GM18502 (cell line): ENCODE measurements around the gene ZCCHC7.
"Not testable (repeated sequence)": the region's sequence is repeated elsewhere in the genome, so short reads cannot be mapped to it uniquely, and the experiment has no call there.

Source experiments
- ATAC-seq: cut with Tn5 transposase; IDR thresholded peaks from one replicate; pipeline ENCODE4 v1.9.1; 2021; ENCODE audit warnings: mild to moderate bottlenecking; ENCODE audit not compliant: unreplicated experiment, poor library complexity

ZCCHC7 gene

DNA sequence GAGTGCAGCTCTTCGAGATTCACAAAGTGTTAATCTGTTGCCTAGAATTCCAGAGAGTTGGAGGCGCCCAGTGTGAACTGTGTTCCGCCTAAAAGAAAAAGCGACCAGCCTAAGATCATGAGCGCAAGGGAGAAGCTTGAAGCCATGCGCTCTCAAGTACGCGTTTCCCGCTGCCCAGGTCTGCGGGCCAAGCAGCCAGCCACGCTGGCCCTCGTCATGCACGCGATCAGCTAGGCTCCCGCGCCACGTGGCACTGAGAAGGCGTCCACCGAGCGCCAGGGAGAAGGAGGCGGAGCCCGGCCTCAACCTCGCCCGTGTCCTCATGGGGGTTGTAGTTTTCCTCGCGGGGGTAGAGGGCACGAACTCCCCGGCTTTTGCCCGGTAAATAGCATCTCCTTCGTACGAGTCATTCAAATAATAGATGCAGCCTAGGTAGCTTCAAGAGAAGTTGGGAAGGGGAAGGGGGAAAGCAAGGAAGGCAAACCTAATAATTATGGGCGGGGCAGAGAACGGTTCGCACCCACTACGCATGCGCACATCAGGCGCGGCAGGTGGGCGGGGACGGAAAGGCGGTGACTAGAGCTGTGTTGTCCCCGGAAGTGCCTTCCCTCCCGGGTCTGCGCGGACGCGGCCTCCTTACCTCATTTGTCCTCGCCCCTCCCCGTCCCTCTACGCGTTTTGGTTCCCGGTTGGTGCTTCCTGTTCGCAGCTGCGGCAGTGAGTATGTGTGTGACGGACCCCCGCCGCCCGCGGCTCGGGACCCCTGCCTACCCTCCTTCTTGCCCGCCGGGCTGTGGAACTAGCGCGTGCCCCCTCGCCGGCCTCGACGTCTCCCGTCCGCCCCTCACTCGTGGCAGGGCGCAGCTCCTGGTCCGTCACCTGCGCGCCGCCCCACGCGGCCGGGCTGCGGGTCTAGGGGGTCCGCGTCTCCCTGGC lies at the start of gene ZCCHC7:
Gene ZCCHC7, plus strand, starts transcription at position 668 of the 936 bp plus-strand sequence.
- ATAC-seq = peak; percentile 93

DNA sequence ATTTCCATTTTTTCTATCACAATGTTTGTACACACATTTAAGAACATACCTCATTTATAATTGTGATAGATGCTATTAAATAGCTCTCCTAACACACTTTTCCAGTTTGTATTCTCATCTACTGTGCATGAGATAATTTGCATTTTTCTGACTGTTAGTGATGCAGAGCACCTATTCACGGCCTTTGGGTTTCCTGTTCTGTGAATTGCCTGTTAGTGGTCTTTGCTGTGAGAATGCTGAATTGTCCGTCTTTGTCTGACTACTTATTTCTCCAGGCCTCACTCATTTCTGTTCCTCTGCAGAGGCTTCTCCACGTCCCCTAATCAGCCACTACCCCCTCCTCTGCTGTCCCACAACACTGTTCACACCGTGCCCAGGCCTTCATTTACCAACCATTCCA lies 45.6 kb upstream of the ZCCHC7 start:
- not testable (repeated sequence) for ATAC-seq

DNA sequence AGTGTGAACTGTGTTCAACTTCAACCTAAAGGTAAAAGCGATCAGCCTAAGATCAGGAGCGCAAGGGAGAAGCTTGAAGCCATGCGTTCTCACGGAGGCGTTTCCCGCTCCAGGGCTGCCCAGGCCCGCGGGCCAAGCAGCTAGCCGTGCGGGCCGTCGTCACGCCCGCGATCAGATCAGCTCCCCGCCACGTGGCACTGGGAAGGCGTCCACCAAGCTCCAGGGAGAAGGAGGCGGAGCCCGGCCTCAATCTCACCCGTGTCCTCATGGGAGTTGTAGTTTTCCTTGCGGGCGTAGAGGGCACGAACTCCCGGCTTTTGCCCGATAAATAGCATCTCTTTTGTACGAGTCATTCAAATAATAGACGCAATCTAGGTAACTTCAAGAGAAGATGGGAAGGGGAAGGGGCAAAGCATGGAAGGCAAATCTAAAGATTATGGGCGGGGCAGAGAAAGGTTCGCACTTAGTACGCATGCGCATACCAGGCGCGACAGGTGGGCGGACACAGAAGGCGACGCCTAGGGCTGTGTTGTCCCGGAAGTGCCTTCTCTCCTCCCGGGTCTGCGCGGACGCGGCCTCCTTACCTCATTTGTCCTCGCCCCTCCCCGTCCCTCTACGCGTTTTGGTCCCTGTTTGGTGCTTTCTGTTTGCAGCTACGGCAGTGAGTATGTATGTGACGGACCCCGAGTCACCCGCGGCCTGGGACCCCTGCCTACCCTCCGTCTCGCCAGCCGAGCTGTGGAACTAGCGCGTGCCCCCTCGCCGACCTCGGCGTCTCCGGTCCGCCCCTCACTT lies 40.8 kb upstream of the ZCCHC7 start:
- peak; percentile 90 for ATAC-seq

DNA sequence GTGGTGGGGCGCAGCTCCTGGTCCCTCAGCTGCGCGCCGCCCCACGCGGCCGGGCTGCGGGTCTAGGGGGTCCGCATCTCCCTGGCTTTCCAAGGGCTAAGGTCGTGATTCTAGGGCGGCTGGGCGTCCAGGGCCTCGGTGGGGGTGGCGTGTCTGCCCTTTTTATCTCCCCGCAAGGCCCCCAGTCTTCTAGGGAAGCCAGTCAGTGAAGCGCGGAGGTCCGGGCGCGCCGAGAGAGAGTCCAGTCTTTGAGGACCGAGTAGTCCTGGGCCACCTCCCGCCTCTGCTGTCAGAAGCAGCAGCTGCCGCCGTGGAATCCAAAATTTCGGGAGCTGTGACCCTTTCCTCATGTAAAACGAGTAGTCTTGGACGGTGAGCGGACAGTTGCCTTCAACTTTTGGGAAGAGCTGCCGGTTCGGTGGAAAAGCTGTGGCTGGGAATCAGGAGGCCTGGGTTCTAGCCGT lies 40.2 kb upstream of the ZCCHC7 start:
- peak; percentile 16 for ATAC-seq

DNA sequence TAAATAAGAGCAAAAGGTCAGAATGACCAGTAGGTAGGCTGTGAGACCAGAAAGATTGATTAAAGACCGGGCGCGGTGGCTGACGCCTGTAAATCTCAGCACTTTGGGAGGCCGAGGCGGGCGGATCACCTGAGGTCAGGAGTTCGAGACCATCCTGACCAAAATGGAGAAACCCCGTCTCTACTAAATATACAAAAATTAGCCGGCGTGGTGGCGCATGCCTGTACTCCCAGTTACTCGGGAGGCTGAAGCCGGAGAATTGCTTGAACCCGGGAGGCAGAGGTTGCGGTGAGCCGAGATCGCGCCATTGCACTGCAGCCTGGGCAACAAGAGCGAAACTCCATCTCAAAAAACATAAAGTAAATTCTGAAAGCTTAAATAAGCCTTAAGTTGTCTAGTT lies 38.9 kb upstream of the ZCCHC7 start:
- not testable (repeated sequence) for ATAC-seq

DNA sequence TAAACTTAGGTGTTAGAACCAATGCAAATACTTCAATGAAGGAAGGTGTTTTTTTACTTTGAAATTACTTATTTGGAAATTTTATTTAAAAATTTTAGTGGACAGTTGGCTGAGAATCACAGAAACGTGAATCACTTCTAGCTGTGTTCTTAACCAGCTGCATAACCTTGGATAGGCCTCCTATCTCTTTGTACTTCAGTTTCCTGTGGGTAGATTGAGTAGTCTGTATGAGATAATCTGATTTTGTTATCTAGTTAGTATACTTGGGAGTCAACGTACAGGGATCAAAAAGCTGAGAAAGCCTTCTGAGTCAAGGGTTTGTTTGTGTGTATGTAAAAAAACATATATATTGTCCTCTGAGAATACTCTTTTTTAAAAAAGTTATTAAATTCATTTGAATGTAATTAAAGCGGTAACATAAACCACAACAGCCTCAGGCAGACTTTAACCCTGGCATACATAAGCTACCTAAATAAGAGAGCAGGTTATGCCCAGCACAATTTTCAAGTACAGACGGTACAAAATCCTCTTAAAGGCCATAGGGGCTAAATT lies 38.1 kb upstream of the ZCCHC7 start:
- no peak for ATAC-seq

DNA sequence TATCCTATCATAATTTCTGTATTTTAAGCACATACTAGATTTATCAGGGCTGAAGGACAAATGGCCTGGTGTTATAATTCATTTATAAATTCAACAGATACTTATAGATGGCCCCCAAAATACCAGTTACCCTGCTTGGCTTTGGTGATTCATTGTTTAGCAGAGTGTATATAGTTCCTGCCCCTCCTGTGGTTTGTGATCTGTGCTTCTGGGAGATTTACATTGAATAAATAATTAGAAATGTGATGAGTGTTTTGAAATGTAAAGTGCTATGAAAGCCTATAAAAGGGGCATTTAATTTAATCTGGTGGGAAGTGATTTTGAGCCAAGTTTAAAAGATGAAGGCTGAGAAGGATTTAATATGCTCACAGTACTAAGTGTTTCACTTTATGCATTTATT lies 36.7 kb upstream of the ZCCHC7 start:
- ATAC-seq = no peak

DNA sequence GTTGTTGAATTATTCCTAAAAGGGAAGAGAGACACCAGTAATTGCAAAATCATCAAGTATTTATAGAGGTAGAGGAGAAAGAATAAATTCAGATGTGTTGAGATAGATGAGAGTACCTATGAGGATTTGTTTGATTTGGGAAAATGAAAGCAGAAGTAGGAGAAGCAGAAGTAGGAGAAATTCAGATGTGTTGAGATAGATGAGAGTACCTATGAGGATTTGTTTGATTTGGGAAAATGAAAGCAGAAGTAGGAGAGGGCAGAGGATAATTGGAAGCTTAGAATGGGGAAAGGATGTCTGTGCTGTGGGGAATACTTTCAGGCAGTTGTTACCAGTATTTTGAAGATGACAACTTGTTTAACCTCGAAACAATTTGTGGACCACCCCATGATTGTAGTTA lies 35.1 kb upstream of the ZCCHC7 start:
- no peak for ATAC-seq

DNA sequence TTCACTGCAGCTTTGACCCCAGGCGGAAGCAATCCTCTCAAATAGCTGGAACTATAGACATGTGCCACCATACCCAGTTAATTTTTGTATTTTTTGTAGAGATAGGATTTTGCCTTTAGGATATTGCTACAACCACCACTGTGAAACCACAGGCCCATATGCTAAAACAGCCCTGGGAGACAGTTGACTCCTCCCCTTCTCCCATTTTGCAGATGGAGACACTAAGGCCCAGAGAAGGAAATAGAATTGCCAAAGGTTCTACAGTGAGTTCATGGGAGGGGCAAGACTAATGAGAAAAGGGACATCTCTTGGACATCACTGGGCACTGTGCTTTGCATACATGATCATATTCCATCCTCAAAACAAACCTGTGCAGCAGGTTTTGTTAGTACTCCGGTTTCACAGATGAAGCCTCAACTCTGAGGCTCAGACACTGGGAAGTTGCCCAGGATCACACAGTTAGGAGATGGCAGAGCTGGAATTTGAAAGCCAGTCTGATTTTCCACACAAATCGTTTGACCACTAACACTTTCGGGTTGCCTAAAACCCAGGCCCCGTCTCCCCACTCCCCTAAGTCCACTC lies 27.6 kb upstream of the ZCCHC7 start:
- ATAC-seq = not testable (repeated sequence)

DNA sequence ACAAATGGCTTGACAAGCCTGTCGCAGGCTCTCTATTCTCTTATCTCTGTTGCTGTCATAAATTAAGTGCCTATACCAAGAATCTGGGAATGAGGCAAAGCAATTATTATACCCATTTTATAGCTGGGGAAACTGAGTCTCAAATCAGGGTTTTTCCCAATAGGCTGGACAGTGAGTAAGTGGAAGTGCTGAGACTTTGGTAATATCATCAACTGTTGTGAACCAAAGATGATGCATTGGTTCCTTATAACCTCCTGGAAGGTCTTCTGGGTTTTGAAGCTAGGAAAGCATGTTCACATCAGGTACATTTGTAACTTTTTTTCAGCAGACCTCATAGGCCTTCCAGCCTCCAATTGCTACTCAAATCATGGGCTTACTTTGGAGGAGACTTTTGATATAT lies 25.6 kb upstream of the ZCCHC7 start:
- no peak for ATAC-seq

DNA sequence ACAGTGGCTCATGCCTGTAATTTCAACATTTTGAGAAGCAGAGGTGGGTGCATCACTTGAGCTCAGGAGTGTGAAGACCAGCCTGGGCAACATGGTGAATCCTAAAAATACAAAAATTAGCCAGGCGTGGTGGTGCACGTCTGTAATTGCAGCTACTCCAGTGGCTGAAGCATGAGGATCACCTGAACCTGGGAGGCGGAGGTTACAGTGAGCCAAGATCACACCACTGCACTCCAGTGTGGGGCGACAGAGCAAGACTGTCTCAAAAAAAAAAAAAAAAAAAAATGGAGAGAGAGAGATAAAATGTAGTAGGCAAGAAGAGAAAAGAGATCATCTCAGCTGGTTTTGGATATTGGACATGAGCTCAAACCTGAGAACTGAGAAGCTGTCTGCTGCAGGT lies 23.7 kb upstream of the ZCCHC7 start:
- no peak for ATAC-seq

DNA sequence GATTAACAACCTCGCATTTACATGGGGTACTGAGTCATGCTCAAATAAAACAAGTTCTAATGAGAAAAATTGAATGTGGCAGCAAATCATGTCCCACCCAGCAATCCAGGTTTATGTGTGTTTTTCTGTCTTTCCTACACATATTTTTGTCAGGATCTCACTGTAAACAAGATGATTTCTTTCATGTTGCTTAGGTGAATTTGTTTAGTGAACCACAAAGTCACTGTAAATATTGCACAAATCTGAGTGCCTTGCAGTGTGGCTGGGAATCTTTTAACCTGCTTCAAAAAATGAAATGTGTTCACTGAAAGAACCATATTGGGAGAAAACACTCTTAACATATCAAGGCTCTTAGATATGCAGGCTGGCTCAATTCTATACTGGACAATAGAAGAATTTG lies 23.1 kb upstream of the ZCCHC7 start:
- ATAC-seq = no peak

DNA sequence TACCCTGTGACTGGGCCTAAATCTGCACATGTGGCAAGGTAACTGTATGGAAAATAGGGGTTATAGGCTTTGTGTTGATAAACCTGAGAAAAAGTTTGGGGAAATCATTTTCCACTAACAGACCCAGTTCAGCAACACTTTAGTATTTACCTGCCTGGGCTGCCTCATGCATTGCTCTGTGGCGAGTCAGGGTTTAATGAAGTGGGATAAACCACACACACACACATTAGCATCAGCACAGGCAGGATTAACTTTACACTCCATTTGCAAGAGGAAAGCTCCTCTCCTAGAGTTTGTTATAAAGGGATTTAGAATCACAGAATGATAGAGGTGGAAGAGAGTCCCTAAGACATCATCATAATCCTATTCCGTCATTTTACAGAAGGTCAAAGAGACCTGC lies 20.0 kb upstream of the ZCCHC7 start:
- no peak for ATAC-seq

DNA sequence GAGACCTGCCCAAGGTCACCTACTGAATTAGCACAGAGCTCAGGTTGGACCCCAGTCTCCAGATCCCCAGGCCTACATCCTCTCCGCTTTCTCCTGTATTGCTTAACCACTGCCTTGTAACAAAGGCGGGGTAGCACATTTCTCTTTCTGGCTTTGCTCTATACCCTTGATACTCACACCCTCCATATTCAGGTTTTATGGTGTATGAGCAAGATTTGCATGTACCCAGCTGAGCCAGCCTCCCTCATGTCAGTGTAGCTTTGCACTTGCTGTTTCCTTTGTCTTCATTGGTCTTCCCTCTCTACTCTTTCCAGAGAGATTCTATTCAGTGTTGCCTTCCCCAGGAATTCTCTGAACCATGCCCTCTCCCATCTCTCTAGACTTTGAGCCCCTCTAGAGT lies 19.6 kb upstream of the ZCCHC7 start:
- no peak for ATAC-seq

DNA sequence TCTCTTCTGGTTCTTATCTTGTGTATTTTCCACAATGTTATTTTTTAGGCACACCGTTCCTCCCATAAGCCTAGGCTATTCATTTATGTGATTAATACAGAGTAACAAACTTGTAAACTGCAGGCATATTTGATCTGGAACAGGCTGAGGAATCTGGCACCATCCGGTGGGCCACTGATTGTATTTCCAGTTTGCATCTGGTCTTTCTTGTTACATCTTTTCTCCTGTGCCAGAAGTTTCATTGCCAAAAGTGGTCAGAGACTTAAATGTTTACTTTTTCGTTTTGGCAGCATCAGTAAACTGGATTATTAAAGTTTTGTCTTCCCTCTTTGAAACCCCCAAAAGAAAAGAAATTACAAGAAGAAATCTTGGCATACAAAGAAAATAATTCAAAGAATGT lies 17.9 kb upstream of the ZCCHC7 start:
- no peak for ATAC-seq

DNA sequence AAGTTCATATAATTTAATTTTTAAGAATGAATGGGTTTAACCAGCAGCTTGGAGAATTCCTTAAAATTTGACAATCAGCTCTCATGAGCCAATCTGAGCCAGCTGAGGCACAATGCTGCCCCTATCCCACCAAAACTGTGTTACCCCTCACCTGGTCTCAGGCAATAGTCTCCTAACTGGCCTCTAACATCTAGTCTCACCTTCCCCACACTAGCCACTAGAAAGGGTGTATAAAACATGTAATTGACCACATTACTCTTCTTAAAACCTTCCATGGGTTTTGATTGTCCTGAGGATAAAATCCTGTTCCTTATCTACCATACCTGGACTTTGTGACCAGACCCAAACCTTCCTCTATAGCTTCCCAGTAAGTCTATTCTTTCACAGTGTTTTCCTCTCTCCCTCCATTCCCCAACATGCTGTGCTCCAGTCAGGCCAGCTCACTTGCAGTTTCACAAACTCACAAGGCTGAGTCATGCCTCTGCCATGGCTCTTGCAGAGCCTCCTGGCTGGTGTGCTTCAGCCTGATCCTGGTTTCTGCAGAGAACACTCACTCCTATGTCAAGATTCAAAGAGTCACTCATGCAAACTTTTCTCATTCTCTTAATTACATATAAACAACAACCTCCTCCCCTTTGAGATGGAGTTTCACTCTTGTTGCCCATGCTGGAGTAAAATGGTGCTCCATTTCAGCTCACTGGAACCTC lies 16.0 kb upstream of the ZCCHC7 start:
- ATAC-seq = no peak

DNA sequence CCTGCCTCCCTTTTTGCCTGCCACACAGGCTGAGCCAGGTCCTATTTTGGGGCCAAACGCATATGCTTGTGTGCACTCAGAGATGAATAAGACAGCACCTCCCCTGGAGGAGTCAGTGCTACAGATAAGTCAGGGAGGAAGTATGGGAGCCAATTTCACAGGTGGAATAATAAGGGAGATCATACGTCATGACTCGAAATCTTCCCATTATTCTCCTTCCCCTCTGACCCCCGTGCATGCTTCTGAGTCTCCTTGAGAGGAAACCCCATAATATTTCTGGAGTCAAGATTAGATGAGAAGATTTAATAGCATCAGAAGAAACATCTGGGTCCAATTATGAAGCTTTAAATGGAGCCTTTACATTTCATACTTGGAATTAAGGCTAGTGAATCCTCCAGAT lies 15.1 kb upstream of the ZCCHC7 start:
- no peak for ATAC-seq

DNA sequence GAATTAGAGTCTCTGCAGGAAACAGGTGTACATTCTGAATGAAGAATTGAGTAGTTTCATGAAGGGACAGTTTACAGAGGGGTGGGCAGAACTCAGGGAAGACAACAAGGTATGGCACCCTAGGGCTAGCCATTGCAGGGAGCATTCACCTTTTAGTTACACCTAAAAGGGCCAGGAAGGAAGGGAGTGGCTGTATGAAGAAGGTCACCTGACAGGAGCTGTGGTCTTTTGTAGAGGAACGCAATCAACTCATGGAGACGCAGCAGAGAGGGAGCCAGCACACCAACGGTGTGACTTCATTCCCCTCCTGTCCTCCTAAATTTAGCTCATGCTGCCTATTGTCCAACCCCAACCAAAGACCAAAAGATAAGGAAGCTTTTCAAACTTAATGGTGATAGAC lies 12.7 kb upstream of the ZCCHC7 start:
- no peak for ATAC-seq

DNA sequence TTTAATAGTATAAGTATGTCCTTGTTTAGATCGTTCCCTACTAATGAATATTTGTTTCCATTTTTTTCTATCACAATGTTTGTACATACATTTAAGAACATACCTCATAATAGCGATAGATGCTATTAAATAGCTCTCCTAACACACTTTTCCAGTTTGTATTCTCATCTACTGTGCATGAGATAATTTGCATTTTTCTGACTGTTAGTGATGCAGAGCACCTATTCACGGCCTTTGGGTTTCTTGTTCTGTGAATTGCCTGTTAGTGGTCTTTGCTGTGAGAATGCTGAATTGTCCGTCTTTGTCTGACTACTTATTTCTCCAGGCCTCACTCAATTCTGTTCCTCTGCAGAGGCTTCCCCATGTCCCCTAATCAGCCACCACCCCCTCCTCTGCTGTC lies 5.9 kb upstream of the ZCCHC7 start:
- ATAC-seq = not testable (repeated sequence)

DNA sequence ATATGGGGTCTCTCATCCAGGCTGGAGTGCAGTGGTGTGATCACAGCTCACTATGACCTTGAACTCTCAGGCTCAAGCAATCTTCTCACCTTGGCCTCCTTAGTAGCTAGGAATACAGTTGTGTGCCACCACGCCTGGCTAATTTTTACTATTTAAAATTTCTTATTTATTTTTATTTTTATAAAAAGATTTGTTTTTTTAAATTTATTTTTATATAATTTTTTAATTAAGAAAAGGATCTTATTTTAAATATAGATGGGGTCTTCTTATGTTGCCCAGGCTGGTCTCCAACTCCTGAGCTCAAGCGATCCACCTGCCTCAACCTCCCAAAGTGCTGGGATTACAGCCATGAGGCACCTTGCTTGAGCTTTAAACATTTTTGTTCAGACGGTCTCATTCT lies 2.4 kb upstream of the ZCCHC7 start:
- no peak for ATAC-seq
